RKO (cell line): ENCODE results near the gene PDZK1IP1.
"Not testable (repeated sequence)": the region's sequence is repeated elsewhere in the genome, so short reads cannot be mapped to it uniquely, and the experiment has no call there.

ENCODE experiments used
- DNase-seq: peaks from one replicate; pipeline ENCODE4 v3.0.0-alpha.2; 2016; ENCODE audit warnings: low spot score

Gene PDZK1IP1

DNA sequence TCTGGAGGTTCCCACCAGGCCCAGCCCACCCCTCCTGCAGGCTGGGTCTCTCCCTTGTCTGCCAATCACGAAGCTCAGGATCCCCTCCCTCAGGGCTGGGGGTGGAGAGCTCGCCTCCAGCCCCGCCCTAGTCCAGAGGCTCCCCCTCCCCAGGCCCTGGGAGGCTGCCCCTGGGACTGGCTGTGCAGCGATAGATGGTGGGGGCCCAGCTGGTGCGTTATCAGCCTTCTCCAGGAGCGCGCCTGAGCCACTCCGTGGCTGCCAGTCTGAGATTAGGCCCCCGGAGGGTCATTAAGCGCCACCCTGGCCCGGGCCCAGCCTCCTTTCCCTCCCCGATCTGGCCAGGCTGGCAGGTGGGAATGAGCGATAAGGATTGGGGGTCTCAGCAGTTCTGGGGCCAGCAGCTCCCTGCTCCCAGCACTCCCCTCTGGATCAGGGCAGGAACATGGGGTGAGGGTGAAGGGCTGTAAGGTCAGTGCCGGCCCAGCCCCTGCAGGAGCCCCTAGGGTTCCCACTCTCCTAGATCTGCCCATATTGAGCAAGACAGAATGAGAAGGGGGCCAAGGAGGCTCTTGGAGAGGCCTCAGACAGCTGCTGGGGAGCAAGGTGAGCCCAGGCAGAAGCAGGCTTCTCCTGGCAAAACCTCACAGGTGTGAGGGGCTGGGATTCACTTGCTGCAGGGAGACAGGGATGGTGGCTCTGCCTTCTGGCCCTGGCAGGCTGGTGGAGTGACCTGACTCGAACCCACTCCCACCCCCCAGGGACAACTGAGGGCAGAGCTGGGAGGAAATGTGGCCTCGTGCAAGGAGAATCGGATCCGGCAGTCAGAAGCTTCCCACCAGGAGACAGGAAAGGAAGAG is 8.5 kb downstream of the PDZK1IP1 start:
- no peak for DNase-seq

DNA sequence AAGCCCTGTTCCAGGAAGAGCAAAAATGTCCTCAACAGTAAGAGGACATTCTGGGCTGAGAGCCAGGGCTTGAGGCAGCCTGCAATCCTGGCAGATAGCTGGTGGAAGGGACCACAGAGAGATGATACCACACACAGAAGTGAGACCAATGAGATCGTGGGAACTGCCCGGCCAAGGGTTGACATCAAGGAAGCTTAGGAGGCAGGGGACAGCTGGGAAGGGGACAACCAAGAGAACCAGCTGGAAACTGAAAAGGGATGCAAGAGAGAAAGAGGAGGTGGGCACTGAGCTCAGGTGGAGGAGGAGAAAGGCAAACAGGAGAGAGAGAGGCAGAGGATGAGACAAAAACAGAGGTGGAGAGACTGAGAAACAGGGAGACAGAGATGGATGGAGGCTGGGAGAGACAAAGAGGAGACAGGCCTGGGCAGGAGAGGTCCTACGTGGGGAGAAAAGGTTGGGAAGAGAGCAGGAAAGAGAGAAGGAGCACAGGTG is 9.2 kb downstream of the PDZK1IP1 start:
- no peak for DNase-seq

DNA sequence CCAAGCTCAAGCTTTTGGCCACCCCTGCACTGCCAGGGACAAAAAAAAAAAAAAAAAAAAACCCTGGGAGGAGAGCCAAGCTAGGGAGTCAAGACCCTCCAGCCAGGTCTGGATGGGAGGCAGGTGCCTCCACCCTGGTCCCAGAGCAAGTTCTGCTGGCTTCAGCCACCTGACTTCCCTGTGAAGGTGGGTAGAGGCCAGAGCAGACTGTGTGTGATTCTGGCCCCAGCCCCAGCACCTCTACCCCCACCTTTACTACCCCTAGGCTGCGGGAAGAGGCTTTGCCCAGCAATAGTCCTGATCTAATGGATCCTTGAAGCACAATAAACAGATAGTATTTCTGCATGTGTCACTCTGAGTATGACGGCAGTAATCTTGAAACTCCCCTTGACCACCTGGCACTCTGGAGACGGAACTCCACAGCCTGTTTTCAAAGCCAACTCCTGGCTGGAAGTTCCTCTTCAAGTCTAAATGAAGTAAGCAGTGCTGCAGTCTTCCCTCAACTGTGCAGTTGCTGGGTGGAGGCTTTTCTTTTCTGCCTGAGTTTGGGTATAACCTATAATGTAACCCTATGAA is 9.8 kb downstream of the PDZK1IP1 start:
- no peak for DNase-seq

DNA sequence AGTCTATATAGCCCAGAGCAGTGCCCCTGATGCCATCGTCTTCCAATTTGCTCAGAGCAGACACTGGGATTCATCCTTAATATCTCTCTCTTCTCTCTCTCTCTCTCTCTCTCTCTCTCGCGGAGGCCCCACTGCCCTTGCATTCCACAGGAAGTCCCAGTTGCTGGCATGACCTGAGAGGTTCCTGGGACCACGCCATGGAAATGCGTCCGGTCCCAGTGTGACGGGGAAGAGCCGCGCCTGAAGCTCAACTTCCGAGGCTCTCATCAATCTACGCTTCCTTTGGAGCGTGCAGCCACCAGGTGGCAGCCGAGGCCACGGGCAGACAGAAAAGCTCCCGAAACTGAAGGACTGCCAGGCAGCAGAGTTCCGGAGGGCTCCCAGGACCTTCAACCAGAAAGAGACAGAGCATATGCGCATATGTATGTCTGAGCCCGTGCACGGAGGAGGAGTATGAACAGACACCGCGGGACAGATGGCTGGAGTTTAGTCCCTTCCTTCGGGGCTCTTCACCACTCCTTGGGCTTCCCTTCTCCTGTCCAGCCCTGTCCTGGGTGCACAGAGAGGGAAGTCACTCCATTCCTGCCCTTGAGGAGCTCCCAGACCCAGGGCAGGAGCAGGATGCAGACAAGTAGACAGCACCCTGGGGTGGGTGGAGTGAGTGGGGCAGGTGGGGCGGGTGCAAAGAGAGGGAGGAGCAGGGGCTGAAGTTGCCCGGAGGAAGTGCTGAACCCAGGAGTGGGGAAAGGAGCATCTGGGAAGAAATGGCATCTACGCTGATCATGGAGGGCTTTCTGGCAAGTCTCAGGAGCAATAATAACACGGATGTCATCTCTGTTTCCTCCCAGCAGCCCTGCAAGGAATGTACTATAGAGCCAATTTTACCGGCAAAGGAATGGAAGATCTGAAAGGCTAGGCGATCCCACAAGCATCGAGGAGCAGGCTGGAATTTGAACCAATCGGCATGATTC is 10.5 kb downstream of the PDZK1IP1 start:
- DNase-seq: peak; percentile 95

DNA sequence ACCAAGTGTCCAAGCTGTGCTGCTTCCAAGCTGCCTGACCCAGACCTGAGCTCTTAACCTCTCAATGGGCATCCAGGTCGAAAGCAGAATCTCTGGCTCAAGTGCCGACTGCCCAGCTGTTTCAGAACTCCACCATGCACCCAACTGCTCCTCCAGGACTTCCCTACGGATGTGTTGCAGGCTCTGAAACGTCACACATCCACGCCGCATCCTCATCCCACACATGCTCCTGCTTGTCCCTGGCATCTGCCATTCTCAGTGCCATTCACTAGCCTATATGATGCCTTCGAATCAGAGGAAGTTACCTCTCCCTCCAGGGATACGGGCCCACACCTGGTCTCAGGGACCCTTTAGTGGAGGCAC is 11.2 kb downstream of the PDZK1IP1 start:
- no peak for DNase-seq

DNA sequence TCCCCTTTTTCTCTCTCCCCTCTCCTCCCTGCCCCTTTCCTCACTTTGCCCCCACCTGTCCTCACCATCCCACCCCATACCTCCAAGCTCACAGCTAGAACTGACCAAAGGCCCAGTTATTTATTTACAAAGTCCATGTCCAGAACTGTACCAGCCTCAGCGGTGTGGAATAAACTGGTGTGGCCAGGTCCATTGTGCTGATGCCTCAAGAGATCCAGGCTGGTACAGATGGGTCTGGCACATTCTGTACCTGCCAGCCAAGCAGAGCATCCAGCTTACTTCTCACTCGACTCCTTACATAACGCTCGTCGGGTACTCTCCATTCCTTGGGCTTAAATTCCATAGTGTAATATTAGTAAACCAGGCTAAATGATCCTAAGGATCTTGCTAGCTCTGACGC is 11.8 kb downstream of the PDZK1IP1 start:
- DNase-seq: no peak

DNA sequence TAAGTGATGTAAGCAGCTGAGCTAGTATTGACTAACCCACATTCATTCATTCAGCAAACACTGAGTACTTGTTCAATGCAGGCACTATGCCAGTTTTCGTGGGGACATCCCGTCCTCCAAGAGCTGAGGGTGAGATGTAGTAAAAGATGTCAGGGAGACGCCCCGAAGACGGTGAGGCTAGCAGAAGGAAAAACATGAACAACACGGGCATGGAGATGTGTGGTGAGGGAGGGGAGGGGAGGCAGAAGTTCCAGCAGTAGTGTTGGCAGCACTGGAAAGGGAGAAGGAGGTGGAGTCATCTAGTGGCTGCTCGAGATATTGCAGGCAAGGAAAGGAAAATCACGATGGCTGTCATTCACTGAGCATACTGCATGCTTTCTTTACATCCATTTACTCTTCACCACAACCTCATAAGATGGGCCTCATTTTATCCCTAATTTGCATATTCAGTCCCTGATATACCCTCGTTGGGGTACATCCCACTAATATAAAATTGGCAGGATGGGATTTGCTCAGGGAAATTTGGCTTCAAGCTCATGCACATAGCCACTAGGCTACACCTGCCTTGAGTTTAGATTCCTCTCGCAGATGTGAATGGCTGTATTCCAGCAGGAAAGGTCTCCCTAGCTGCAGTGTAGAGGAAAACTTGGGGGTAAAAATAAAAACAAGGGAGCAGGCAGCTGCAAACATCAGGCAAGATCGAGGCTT is 14.5 kb downstream of the PDZK1IP1 start:
- DNase-seq: peak; percentile 76

DNA sequence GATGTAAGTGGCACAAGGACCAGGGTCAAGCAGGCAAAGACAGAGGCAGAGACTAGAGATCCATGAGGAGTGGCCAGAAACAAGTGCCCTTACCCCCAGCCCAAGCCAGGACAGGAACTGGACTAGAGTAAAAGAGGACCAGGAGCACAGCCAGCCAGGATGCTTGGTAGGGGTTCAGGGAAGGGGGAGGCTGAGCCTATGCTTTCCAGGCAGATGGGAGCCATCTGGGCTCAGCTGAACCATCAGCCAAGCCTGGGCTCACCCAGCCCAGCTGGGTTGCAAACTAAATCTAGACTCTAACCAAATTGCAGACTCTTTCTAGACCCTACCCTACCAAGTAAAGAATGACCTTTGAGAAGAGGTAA is 15.2 kb downstream of the PDZK1IP1 start:
- no peak for DNase-seq

DNA sequence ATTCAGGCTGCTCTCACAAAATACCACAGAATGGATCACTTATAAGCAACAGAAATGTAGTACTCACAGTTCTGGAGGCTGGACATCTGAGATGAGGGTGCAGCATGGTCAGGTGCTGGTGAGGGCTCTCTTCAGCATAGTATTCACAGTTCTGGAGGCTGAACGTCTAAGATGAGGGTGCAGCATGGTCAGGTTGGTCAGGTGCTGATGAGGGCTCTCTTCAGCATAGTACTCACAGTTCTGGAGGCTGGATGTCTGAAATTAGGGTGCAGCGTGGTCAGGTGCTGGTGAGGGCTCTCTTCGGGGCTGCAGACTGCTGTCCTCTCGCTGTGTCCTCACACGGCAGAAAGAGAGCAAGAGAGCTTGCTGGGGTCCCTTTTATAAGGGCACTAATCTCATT is 17.1 kb downstream of the PDZK1IP1 start:
- DNase-seq: no peak

DNA sequence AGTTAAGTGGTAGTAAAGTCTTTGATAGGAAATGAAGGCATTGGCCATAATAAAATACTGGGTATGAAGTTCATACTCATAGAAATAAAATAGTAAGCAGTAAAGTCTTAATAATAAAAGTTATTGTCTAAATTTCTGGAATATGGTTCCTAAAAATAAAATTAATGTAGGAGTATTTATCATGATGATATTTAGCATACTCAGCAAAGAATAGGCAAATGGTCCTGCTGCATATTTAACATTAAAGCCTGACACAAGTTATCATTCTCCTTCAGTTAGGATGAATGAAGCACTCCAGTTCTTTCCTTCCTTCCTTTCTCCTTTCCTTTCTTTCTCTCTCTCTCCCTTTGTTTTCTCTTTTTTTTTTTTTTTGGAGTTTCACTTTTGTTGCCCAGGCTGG is 25.3 kb downstream of the PDZK1IP1 start:
- DNase-seq: no peak

DNA sequence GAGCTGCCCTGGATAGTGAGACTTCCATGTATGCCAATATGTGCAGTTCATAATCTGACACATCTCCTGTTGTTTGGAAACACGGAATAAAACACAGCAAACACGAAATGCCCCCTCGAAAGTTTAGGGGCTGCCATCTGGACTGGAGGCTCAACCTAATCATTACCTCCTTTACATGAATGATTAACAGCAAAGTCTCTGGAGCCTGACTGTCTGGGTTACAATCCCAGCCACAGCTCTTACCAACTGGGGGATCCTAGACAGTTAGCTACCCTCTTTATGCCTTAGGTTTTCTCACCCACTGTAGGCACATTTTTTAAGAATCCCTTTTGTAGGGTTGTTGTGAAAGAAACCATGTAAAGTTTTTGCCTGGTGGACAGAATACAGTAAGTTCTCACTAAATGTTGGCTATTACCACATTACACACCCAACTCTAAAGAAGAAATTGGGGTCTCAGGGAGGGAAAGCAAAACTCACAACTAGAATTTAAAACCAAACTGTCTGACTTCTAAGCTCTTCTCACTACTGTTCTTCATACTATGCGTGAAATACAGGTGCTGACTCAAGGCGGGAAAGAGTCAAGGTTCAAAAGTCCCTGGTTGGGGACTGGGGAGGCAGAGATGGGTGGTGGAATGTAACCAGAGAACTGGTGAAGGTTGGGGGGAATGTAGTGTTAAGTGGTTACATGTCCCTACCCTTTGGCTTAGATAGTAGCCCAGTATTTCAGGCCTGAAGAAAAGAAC is 28.4 kb downstream of the PDZK1IP1 start:
- DNase-seq: no peak

DNA sequence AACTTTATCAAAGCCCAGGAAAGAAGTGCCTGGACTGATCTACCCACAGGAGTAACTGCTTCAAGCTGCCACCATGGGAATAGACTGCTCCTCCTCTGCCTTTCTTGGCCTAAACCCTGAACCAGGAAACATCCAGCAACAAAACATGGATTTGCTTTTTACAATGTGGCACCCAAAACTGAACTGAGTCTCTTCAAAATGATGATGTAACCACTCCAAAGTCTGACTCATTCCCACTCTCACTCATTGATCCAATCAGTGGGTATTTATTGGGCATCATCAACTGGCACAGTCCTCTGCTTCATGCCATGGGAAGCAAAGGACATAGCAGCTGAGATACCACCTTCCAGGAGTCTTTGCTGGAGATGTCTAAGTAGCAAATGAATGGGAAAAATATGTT is 29.1 kb downstream of the PDZK1IP1 start:
- DNase-seq: no peak

DNA sequence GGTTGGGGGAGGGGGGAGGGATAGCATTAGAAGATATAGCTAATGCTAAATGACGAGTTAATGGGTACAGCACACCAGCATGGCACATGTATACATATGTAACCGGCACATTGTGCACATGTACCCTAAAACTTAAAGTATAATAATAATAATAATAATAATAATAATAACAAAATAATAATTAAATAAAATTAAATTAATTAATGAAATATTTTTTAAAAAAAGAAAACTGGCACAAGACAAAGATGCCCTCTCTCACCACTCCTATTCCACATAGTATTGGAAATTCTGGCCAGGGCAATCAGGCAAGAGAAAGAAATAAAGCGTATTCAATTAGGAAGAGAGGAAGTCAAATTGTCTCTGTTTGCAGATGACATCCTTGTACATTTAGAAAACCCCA is 31.9 kb downstream of the PDZK1IP1 start:
- DNase-seq: not testable (repeated sequence)

DNA sequence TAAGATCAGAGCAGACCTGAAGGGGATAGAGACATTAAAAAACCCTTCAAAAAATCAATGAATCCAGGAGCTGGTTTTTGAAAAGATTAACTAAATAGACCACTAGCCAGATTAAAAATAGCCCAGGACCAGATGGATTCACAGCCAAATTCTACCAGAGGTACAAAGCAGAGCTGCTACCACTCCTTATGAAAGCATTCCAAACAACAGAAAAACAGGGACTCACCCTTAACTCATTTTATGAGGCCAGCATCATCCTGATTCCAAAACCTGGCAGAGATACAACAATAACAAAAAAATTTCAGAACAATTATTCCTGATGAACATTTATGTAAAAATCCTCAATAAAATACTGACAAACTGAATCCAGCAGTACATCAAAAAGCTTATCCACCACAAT is 33.4 kb downstream of the PDZK1IP1 start:
- not testable (repeated sequence) for DNase-seq

DNA sequence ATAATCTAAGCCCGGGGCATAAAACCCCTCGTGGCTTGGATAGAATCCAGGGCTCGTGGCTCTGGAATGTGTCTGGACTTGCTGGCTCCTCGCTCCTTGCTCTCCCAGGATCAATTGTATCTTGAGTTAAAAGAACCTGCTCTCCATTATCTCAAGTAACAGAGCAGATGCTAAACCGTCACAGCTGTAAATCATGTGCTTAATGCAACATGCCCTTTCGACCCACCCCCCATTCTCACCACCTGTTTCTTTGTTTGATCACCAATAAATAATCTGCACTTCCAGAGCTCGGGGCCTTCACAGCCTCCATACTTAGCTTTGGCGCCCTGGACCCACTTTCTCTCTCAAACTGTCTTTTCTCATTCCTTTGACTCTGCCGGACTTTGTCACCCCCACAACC is 40.7 kb downstream of the PDZK1IP1 start:
- not testable (repeated sequence) for DNase-seq

DNA sequence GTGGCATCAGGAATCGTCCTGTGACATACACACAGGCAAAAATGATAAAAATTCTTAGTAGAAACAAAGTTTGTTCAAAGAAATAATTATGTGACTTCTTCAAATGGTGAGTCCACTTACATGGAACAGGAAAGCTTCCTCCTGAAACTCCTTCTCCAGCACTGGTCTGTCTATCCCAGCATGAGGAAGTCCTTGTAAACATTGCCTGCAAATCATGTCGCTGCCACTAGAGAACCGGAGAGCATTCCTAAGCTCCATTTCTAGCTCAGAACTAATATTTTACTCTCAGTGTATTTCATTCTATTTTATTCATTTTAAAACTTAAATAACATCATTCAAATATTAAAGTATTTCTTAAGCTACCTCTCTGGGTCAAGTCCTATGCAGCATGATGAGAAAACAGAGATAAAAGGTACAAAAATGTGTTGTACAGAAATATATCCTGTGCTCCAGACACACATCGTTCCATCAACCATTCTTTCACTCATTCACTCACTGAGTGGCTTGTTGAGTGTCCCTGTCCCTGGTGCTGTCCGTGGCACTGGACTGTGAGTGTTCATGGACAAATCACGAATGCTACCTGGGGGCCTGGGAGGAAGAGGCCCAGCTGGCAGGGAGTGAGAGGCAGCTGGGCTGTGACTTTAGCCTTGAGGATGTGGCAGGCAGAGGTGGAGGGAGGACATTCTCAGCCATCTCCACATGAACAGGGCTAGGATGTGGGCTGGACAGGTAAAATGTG is 42.6 kb downstream of the PDZK1IP1 start:
- DNase-seq: no peak

DNA sequence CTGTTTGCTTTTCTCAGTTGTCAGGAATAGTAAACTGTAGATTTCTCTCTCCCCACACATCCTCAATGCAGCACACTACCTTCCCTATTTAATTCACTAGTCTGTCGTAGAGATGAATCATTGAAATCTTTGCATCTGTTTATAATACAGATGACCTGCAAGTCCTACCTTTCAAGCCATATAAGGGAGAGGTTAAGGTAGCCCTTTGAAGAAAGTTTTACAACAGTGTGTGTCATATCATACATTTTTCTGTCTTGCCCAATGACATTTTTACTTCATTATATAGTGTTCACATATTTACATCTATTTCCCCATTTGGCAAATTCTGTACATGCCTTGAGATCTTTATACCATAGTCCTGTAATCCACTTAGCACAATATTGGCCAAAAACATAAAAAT is 43.3 kb downstream of the PDZK1IP1 start:
- not testable (repeated sequence) for DNase-seq

DNA sequence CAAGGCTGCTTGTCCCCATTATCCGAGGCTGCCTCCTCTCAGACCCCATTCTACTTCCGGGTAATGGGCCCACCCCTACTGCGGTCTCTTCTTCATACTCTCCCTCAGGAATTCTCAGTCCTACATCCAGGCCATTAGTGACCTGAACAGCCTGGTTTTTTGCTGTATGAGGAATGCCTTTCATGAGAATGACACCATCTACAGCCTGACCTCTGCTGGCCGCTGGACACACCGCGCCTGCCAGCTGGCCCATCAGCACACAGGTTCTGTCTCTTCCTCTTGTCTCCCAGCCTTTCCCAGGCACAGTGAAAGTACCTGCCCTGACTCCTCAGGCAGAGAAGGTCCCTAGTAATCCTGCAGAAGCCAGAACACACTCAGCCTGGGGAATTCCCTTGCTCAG is 46.2 kb downstream of the PDZK1IP1 start:
- not testable (repeated sequence) for DNase-seq

DNA sequence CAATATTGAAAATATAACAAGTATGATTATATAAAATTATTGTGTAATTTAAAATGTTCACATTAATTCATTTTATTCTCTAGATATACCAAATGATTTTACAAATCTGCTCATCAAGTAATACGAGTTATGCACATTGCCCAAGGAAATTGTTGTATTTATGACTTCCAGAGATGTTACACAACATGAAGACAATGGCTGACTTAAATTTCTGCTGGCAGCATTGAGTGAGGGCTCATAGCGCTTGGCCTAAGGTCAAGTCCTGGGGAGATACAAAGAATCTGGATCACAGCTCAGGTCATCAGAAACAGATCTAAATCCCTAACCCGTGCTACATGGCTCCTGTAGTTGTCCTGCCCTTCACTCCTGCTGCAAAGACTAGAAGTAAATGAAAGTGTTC is 49.5 kb downstream of the PDZK1IP1 start:
- DNase-seq: not testable (repeated sequence)

DNA sequence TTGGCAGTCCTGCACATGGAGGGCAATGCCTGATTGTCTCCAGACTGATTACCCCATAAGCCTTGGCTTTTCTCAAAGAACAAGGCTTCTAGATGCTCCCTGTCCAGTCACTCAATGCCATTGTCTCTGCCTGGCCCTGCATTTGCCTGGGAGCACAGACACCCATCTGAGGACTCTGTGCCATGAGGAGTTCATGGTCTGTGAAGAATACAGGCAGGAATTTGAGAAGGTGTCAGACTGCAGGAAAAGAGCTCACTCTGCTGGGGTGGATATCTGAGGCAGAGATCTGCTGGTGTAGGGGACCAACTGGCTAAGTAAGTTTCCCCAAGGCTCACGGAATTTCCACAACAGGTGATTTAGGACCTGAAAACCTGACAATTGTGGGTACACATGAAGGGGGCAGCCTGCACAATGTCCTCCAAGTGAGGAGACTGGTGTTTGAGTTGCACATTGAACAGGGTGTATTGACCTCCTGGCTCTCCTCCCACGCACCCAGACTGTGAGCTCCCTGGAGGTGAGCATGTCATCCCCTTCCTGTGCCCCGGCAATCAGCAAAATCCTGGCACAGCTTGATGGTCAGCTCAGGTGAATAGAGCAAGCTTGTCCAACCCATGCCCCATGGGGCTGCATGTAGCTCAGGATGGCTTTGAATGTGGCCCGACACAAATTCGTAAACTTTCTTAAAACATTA is 51.8 kb downstream of the PDZK1IP1 start:
- no peak for DNase-seq
